Type B pancreatic cell (in vitro differentiated cells): ENCODE data around the gene CDC42BPA. TPM values are rescaled to one million over a fixed set of nuclear protein-coding genes. Genes with fewer than 3 reads are reported as not detected.

Experiments used
- DNase-seq: peaks from one replicate; pipeline ENCODE4 v3.0.0; 2021; ENCODE audit warnings: mixed read lengths; ENCODE audit not compliant: unreplicated experiment; ENCODE audit errors: extremely low spot score
- H3K27ac Mint-ChIP-seq: 2 replicates; pipeline ENCODE4 v1.8.0; 2021; ENCODE audit warnings: mild to moderate bottlenecking, mixed read lengths
- H3K27me3 Mint-ChIP-seq: 2 replicates; pipeline ENCODE4 v1.8.0; 2021; ENCODE audit warnings: mixed read lengths
- H3K36me3 Mint-ChIP-seq: 2 replicates; pipeline ENCODE4 v1.8.0; 2021; ENCODE audit warnings: mixed read lengths
- H3K4me1 Mint-ChIP-seq: one replicate; pipeline ENCODE4 v1.8.0; 2021; ENCODE audit warnings: mixed read lengths; ENCODE audit not compliant: unreplicated experiment
- H3K4me3 Mint-ChIP-seq: 2 replicates; pipeline ENCODE4 v1.8.0; 2021; ENCODE audit warnings: mild to moderate bottlenecking, mixed read lengths
- H3K9me3 Mint-ChIP-seq: 2 replicates; pipeline ENCODE4 v1.8.0; 2021; ENCODE audit warnings: mixed read lengths
- CTCF ChIP-seq: fragments of 200-600 bp; sonication (generic); conservative IDR thresholded peaks from 2 replicates; pipeline ENCODE4 v1.5.0; 2021; ENCODE audit warnings: antibody characterized with exemption, mild to moderate bottlenecking
- total RNA-seq: library from RNA; stranded (reverse); gene quantifications from 2 replicates; pipeline ENCODE4 v1.2.1, GENCODE V29; 2021; ENCODE audit warnings: low replicate concordance

CDC42BPA gene
- total RNA-seq, 1 donor from 2014 or later, result 33.8 TPM

GRCh38 chr1:226948480-226948879 lies 369.8 kb downstream of the CDC42BPA start:
- Mint-ChIP-seq H3K27ac (no peak overlapping the region), H3K36me3 (no peaks in the 10 kb centered on the region), H3K9me3 (no peaks in the 10 kb centered on the region), H3K27me3 (no peaks in the 10 kb centered on the region), H3K4me1 (peaks cover 34% of the 10 kb centered on the region), H3K4me3 (no peak overlapping the region)
- DNase-seq, result no peak
- no peak for TF ChIP-seq CTCF

DNA sequence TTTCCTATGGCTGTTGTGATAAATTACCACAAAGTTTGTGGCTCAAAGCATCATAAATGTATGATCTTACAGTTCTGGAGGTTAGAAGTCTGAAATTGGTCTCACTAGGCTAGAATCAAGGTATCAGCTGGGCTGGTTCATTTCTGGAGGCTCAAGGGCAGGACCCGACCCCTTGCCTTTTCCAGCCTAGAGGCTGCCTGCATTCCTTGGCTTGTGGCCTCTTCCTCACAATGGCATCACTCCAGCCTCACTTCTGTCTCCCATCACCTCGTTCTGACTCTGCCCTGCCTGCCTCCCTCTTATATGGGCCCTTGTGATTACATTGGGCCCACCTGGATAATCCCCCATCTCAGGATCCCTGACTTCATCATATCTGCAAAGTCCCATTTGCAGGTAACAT lies 370.2 kb downstream of the CDC42BPA start:
- peaks cover 35% of the 10 kb centered on the region for H3K4me1 Mint-ChIP-seq
- no peaks in the 10 kb centered on the region for H3K27me3 Mint-ChIP-seq
- H3K4me3 Mint-ChIP-seq, result no peak overlapping the region
- DNase-seq, result no peak
- H3K36me3 Mint-ChIP-seq, result no peaks in the 10 kb centered on the region
- no peak for TF ChIP-seq CTCF
- H3K9me3 Mint-ChIP-seq, result no peaks in the 10 kb centered on the region
- no peak overlapping the region for H3K27ac Mint-ChIP-seq

GRCh38 chr1:226946841-226947240 lies 371.5 kb downstream of the CDC42BPA start:
- Mint-ChIP-seq H3K27me3 (no peaks in the 10 kb centered on the region), H3K9me3 (no peaks in the 10 kb centered on the region), H3K4me3 (no peak overlapping the region), H3K4me1 (peaks cover 46% of the 10 kb centered on the region), H3K36me3 (no peaks in the 10 kb centered on the region), H3K27ac (no peak overlapping the region)
- no peak for DNase-seq
- TF ChIP-seq CTCF, result no peak

GRCh38 chr1:226946285-226946684 lies 372.0 kb downstream of the CDC42BPA start:
- no peaks in the 10 kb centered on the region for H3K27me3 Mint-ChIP-seq
- no peak for TF ChIP-seq CTCF
- DNase-seq, result peak; percentile 58
- peak overlapping the region; percentile 58 for H3K27ac Mint-ChIP-seq
- H3K4me3 Mint-ChIP-seq, result no peak overlapping the region
- H3K36me3 Mint-ChIP-seq, result no peaks in the 10 kb centered on the region
- H3K9me3 Mint-ChIP-seq, result no peaks in the 10 kb centered on the region
- H3K4me1 Mint-ChIP-seq, result peaks cover 46% of the 10 kb centered on the region

DNA sequence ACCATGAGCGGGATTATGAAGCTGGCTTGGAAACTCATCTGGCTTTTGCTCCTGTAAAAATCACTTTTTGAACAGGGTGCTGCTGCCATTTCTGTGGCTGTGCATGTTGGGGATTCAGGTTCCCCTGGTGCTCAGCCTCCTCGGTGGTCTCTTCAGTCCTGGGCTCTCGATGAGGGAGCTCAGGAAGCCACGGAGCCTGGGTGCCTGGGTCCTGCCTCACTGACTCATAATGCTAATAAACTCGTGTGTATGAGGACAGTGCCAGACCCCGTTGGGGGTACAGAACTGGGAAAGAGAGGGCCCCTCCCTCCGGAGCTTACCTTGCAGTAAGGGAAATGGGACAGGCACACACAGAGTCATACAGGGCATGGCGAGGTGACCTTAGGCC lies 372.4 kb downstream of the CDC42BPA start:
- no peak for TF ChIP-seq CTCF
- Mint-ChIP-seq H3K9me3 (no peaks in the 10 kb centered on the region), H3K27me3 (no peaks in the 10 kb centered on the region), H3K27ac (peak overlapping the region; percentile 73), H3K4me3 (no peak overlapping the region), H3K4me1 (peaks cover 50% of the 10 kb centered on the region), H3K36me3 (no peaks in the 10 kb centered on the region)
- DNase-seq, result no peak
